ENCODE results near the gene UBA3.
A peak's percentile ranks its signal among the peaks of the same experiment; 100 is the strongest.

UBA3 gene

GRCh38 chr3:69080233-69080920 is at the start of gene UBA3:
Gene UBA3, minus strand, starts transcription at chr3:69080365. Its CDS starts 12 bp downstream, at chr3:69080353.
- DNase-seq (ENCODE audit: low read depth, low spot score) = peak; percentile 86
- in situ Hi-C loops (cut with HindIII; ENCODE audit: low sequenced_read_pairs) = no loop called here
- peak within 1 kb of the TSS; percentile 69 for H3K4me3 ChIP-seq (ENCODE audit: low read depth, low read length)
- TF ChIP-seq CTCF (IDR thresholded peaks at IDR 0.05; ENCODE audit: low read depth, low read length) = no peak

DNA sequence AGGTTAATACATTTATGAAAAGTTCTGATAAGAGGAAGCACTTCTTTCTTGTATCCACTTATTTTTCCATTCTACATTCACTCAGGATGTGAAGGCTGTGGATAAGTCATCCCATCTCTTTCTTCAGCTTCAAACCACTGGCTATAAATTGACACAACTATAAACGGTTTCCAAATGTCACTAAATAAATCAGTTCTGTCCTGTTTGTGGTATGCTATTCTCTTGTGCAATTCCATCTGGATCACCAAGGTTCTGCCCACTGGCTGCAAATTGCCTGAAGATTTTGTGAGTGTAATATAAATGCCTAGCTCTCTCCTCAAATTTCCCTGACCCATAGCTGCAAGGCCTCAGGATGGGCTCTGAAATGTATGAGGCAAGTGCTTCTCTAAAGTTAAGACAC is 49.4 kb upstream of the UBA3 start:
- TF ChIP-seq CTCF (IDR thresholded peaks at IDR 0.05; ENCODE audit: low read depth, low read length) = no peak
- DNase-seq (ENCODE audit: low read depth, low spot score) = no peak
- in situ Hi-C loops (cut with HindIII; ENCODE audit: low sequenced_read_pairs) = no loop called here
- no peak overlapping the region for H3K4me3 ChIP-seq (ENCODE audit: low read depth, low read length)

- in situ Hi-C loops (cut with HindIII; ENCODE audit: low sequenced_read_pairs) = no loop called here
- no peak for TF ChIP-seq CTCF (IDR thresholded peaks at IDR 0.05; ENCODE audit: low read depth, low read length)
Observed at GRCh38 chr3:69128509-69128908, 48.3 kb upstream of the UBA3 start.

GRCh38 chr3:69126999-69127398 is 46.8 kb upstream of the UBA3 start:
- no peak overlapping the region for H3K4me3 ChIP-seq (ENCODE audit: low read depth, low read length)
- in situ Hi-C loops (cut with HindIII; ENCODE audit: low sequenced_read_pairs) = no loop called here
- DNase-seq (ENCODE audit: low read depth, low spot score) = no peak
- TF ChIP-seq CTCF (IDR thresholded peaks at IDR 0.05; ENCODE audit: low read depth, low read length) = no peak

More at GRCh38 chr3:69128509-69128908, 48.3 kb upstream of the UBA3 start:
- no peak for DNase-seq (ENCODE audit: low read depth, low spot score)
- H3K4me3 ChIP-seq (ENCODE audit: low read depth, low read length) = no peak overlapping the region

- in situ Hi-C loops (cut with HindIII; ENCODE audit: low sequenced_read_pairs) = no loop called here
- TF ChIP-seq CTCF (IDR thresholded peaks at IDR 0.05; ENCODE audit: low read depth, low read length) = no peak
- DNase-seq (ENCODE audit: low read depth, low spot score) = no peak
- no peak overlapping the region for H3K4me3 ChIP-seq (ENCODE audit: low read depth, low read length)
Observed at GRCh38 chr3:69126216-69126615, 46.1 kb upstream of the UBA3 start.

GRCh38 chr3:69122403-69122802 is 42.2 kb upstream of the UBA3 start, which contains the start of gene LMOD3:
Gene LMOD3, minus strand, starts transcription at chr3:69122595. Its CDS starts 209 bp downstream, at chr3:69122386.
- TF ChIP-seq CTCF (IDR thresholded peaks at IDR 0.05; ENCODE audit: low read depth, low read length) = no peak
- in situ Hi-C loops (cut with HindIII; ENCODE audit: low sequenced_read_pairs) = no loop called here
- H3K4me3 ChIP-seq (ENCODE audit: low read depth, low read length) = no peak within 1 kb of the TSS
- no peak for DNase-seq (ENCODE audit: low read depth, low spot score)

Measured in astrocyte of the spinal cord (primary cell).